GM19238 (cell line): ENCODE results near the gene RBM4.
"Not testable (repeated sequence)": the region's sequence is repeated elsewhere in the genome, so short reads cannot be mapped to it uniquely, and the experiment has no call there.

Source experiments
- DNase-seq: peaks from one replicate; pipeline ENCODE4 v3.0.0; 2011; ENCODE audit warnings: low spot score; ENCODE audit not compliant: insufficient read length

The RBM4 gene, protein sequence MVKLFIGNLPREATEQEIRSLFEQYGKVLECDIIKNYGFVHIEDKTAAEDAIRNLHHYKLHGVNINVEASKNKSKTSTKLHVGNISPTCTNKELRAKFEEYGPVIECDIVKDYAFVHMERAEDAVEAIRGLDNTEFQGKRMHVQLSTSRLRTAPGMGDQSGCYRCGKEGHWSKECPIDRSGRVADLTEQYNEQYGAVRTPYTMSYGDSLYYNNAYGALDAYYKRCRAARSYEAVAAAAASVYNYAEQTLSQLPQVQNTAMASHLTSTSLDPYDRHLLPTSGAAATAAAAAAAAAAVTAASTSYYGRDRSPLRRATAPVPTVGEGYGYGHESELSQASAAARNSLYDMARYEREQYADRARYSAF

DNA sequence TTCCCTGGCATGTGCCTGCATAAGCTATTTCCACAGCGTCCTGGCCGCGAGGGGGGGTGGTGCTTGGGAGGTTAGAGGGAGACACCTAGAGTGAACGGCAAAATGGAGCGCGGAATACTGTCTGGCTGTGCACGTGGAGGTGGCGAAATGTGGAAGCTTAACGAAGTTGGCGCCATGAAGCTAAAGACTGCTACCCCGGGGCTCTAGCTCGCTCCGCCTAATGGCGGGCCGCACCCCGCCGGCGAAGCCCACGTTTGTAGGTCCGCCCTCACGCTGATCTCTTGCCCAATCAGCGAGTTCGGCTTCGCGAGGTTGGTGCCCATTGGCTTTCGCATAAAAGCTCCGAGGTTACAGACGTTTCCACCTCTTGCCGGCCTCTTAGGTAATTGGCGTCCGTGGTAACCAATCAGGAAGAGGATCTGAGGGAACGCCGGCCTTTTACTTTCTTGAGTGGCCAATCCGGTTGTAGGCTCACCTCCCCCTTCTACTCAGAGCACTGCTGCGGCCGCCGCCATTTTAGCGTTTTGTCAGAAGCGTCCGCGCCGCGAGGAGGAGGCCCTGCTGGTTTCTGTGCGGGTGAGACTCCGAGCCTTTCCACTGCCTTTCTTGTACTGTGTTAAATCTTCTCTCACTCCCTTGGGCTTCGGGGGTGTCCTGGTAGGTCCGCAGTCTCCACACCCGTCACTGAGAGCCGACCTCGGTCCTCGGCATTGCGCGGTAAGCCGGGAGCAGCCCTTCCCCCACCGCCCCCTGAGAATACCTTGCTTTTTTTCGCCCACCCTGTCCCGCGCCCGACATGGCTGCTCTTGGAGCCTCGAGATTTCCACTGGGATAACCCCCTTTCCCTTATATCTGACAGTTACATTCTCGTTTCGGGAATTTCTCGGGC is at the start of gene RBM4:
Gene RBM4, plus strand, starts transcription at position 527 of the 889 bp plus-strand sequence. CDS start 1,009 bp downstream, outside the sequence.
- peak; percentile 96 for DNase-seq

DNA sequence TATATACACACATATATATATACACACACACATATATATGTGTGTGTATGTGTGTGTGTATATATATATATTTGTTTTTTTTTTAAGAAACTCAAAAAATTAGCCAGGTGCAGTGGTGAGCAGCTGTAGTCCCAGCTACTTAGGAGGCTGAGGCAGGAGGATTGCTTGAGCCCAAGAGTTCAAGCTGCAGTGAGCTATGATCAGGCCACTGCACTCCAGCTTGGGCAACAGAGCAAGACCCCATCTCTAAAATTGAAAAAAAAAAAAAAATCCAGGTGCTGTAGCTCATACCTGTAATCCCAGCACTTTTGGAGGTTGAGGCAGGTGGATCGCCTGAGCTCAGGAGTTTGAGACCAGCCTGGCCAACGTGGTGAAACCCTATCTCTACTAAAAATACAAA is 49.2 kb upstream of the RBM4 start:
- not testable (repeated sequence) for DNase-seq

DNA sequence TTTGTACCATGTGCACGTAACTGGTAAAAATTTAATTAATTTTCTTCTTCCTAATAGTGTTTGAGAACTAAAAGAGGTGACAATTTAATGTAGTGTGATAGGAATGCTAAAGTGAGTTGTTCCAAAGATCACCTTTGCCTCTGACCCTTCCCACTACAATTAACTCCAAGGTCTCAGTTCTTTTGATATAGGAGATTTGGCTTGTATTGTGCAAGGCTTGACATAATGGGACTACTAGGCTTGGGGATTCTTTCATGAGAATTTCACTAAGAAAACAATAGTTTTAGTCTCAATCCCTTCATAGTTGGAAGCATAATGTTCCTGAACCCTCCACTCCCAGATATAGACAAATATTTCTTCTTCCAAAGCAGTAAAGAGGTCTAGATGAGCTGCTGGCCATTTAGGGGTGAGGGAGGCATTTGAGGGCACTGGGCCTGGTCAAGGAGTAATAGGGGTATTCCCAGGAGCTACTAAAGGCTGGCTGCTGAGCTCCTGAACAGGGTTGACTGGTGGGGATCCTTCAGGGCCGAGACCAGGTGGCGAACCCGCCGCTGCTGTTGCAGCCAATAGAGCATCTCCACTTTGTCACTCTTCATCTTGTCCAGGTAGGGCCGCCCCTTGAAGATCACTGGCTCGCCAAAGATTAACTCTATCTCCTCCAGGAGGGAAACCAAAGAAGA is 48.4 kb upstream of the RBM4 start:
- no peak for DNase-seq

DNA sequence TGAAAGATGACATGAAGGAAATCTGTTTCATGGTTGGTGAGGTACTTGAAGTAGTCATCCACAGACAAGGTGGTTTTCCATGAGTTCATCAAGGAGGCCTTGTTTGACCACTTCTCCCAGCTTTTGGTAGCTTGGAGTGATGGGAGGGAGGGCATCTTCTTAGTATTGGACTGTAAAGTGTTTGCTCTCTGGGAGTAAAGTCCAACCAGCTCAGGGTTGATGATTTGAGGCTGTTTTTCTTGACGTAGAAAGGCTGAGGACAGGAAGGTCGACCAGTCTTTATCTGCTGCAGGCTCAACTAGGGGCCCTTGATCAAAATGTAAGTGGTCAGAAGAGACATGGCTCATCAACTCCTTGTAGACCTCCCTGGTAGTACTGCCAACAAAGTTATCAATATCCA is 47.3 kb upstream of the RBM4 start:
- no peak for DNase-seq

DNA sequence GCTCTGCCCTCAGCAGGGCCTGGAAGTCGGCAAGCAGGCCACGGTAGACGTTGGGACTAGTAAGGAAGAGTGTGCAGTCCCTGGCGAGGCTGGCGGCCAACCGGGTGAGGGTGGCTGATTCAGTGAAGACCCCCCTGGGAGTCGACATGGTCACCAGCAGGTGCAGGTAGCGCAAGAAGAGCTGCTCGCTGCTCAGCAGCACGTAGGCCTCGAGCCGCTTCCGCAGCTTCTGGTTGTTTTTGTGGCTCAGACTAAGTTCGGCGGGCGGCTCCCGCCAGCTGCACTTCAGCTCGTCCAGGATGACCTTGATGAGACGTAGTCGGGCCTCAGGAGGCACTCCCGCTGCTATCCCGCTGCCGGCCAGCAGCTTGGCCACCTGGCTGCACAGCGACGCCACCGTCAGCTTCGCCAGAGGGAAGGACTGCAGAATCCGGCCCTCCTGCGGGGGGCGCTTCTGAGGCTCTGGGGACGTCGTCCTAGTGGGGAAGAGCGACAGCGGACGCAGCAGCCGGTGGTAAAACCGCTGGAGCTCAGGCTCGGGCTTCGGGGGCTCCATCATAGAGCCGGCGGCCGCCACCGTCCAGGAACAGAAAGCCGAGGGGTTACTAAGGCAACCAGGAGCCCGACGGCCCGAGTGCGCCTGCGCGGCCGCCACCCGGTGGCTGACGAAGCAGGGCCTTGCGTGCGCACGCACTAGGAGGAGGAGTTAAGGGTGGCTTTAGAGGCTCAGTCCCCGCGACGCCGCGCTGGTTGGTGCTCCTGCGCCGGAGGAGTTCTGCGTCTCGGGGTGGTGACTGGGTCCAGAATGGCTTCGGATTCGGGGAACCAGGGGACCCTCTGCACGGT is 45.8 kb upstream of the RBM4 start, which contains the start of the genes CCDC87 and CCS:
Gene CCDC87, minus strand, starts transcription at position 607 of the 846 bp plus-strand sequence. Its CDS starts 48 bp downstream, at position 559.
Gene CCS, plus strand, starts transcription at position 729 of the 846 bp plus-strand sequence. Its CDS starts 77 bp downstream, at position 806.
- DNase-seq: peak; percentile 100

DNA sequence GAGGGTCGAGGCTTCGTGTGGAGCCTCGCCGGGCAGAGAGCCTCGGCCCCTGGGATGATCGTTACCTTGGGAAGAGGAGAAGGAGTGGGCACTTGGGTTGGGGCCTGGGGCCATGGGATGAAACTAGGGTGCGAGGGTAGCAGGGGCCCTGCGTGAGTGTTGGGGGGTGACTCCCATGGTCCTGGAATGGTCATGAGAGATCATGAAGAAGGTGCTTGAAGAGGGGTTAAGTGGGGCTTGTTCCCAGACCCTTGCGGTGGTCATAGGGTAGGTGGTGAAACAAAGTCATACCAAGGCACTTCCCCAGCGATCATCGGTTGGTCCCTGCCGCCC is 45.2 kb upstream of the RBM4 start:
- no peak for DNase-seq

DNA sequence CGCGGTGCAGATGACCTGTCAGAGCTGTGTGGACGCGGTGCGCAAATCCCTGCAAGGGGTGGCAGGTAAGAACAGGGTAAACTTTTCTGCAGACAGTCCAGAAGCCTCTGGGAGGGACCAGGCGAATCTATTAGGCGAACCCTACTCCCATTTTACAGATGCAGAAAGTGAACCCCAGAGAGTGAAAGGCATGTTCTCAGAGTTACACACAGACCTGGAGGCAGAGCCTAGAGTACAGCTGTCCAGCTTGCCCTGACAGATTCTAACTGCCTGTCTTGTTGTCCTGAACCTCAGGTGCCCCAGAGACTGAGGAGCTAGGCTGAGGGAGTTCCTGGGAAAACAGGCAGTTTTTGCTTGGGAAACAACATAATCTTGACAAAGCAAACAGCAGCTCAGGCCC is 44.9 kb upstream of the RBM4 start:
- DNase-seq: no peak

DNA sequence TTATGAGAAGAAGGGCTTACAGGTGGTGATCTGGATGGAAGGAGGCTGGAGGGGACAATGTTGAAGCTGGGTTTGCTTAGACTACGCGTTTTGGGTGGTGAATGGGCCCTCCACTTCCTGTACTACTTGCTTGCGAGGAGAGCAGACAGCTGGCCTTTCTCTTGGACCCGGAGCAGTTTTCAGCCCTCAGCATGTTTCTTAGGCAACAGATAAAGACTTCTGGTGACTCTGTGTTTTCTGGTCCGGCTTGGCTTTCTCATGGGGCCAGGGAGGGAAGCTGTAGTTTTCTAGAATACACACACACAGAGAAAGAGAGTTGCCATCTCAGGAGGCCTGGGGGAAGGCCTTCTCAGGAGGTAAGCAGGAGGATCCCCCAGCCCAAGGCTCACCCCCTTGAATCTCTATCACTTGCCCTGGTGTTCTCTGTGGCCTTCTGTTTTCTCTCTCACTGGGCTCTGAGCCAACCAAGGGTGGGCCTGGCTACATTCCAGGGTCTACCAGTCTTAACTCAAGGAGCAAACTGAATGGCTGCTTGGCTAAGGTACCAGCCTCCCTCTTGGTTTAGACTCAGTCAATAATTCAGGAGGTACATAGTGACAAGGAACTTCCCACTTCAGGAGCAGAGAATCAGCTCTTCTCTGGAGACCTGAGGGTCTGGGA is 43.1 kb upstream of the RBM4 start:
- no peak for DNase-seq

DNA sequence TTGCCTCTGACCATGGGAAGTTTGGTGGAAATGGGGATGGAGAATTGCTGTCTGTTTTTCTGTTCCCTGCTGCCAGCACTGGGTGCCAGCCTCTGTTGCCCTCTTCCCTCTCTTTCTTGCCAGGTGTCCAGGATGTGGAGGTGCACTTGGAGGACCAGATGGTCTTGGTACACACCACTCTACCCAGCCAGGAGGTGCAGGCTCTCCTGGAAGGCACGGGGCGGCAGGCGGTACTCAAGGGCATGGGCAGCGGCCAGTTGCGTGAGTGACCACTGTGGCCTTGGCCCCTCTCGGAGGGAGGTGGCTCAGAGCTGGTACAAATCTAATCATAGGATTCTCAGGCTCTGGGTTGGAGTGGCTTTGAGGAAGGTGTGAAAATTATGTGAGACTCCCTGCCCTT is 39.5 kb upstream of the RBM4 start:
- DNase-seq: no peak

DNA sequence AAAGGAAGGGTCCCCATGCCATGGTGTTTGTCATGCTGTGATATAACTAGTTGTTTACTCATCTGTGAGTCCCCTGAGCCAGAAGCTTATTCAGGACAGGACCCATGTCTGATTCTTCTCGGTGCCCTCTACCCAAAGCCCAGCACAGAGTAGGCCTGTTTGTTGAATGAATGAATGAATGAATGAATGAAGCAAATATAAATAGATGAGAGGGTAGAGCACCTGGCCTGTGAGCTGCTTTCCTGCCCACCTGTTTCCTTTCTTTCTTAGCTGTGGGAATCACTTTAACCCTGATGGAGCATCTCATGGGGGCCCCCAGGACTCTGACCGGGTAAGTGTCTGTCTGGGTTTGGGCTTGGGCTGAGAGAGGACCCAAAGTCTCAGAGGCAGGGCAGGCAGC is 38.3 kb upstream of the RBM4 start:
- no peak for DNase-seq

DNA sequence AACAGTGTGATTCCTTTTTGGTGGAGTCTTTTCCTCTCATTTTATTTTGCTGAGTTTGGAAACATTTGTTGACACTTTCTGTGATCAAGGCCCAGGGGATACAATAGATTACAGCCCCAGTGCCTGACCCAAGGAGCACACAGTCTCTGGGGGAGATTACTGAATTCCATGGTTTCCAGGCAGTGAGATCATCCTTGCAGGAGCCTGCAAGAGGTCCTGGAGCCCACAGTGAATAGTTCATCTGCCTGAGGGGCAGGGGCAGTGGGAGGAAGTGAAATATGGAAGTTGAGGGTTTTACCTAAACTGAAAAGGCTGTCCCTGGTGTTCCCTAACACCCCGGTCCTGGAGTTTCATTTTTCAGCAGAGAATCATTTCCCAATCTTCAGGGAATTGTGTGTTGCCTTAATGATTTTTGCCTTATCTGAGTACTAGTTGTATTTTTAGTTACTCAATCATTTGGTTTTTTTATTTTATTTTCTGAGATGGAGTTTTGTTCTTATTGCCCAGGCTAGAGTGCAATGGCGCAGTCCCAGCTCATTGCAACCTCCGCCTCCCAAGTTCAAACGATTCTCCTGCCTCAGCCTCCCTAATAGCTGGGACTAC is 37.8 kb upstream of the RBM4 start:
- DNase-seq: no peak

DNA sequence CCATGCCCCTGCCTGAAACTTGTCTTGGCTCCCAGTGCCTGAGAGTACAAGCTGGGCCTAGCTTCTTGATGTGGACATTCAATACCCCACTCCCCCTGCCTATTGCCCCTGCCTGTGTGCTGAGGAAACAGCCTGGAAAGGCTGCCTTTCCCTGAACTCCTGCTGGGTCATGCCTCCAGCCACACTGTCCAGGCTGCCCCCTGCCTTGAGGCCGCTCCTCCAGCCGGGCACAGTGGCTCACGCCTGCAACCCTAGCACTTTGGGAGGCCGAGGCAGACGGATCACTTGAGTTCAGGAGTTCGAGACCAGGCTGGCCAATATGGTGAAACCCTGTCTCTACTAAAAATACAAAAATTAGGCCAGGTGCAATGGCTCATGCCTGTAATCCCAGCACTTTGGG is 35.4 kb upstream of the RBM4 start:
- DNase-seq: no peak

DNA sequence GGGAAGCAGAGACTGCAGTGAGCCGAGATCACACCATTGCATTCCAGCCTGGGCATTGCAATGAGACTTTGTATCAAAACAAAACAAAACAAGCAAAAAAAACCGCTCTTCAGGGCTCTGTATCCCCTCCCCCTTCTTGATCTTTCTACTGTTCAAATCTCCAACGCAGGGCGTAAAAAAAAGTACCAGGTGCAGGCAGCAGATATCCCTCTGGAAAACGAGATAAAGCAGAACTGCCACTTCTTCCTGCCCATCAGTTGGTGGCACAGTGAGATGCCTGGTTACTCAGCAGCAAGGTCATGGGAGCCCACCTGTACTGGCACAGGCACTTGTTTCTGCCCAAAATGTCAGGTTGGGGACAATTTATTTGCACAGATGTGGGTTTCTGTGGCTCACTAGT is 34.3 kb upstream of the RBM4 start:
- no peak for DNase-seq

DNA sequence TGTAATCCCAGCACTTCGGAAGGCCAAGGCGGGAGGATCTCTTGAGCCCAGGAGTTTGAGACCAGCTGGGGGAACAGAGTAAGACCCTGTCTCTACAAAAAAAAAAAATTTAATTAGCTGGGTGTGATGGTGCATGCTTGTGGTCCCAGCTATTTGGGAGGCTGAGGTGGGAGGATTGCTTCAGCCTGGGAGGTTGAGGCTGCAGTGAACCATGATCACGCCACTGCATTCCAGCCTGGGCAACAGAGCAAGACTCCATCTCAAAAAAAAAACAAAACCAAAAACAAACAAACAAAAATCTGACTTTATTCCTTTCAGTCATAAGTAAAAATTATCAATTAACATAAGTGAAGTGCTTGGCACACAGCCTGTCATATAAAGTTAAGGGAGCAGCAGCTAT is 31.9 kb upstream of the RBM4 start:
- DNase-seq: not testable (repeated sequence)

DNA sequence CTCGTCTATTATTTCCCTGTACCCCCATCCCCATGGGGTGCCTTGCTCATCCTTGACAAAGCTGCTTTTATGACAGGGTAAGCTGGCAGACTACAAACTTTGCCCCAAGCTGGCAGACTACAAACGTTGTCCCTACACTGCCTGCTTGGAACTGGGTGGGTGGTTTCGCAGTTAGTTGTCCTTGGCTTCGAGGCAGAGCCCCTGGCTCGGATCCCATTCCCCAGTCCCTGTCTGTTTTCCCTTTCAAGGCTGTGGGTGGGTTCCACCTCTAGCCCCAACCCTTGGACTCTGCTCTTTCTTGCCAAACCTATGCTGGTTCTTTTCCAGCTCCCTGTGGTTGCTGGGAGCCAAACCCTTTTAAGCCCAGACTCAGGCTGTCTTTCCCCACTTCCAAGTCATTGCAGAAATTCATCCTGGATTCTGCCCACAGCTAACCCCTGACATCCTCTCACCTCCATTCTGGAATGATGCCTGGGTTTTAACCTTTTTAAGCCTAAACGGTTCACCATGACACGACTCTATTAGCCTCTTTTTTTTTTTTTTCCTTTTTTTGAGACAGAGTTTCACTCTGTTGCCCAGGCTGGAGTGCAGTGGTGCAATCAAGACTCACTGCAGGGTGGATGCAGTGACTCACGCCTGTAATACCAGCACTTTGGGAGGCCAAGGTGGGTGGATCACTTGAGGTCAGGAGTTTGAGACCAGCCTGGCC is 31.2 kb upstream of the RBM4 start:
- DNase-seq: no peak

DNA sequence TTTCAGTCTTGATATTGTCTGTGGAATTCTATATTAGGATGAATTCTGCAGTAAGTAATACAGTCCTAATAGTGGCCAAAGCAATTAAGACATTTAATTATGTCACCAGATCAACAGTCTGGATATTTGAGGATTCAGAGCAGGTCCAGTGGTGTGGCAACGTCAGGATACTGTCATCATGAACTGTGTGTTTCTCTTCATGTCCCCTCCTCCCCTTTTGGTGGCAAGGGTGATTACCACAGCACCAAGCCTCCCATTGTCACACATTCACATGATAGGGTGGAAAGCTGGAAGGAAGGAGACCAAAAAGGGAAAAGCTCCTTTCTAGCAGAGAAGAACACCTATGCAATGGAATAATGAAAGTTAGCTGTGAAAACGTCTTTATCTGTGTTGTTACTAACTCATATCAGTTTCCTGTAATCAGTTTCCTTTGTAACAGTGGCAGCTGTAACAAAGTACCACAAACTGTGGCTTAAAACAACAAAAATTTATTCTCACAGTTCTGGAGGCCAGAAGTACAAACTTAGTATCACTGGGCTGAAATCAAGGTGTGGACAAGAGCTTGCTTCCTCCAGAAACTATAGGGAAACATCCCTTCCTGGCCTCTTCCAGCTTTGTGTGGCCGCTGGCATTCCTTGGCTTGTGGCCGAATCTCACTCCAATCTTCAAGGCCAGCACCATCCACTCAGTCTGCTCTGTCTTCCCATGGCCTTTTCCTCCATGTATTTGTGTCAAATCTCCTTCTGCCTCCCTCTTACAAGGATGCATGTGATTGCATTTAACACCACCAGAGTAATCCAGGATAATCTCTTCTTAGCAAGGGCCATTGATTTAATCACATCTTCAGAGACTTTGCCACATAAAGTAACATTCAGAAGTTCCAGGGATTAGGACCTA is 28.5 kb upstream of the RBM4 start:
- no peak for DNase-seq

DNA sequence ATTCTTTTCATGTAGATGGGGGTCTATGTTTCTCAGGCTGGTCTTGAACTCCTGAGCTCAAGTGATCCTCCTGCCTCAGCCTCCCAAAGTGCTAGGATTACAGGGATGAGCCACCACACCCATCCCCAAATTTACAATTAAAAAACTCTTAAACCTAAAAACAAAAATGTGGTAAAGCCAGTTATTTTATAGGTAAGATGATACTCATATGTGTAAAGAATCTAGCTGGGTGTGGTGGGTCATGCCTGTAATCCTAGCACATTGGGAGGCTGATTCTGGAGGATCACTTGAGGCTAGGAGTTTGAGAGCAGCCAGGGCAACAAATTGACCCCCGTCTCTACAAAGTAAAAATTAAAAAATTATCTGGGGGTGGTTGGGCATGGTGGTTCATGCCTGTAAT is 26.0 kb upstream of the RBM4 start:
- no peak for DNase-seq

DNA sequence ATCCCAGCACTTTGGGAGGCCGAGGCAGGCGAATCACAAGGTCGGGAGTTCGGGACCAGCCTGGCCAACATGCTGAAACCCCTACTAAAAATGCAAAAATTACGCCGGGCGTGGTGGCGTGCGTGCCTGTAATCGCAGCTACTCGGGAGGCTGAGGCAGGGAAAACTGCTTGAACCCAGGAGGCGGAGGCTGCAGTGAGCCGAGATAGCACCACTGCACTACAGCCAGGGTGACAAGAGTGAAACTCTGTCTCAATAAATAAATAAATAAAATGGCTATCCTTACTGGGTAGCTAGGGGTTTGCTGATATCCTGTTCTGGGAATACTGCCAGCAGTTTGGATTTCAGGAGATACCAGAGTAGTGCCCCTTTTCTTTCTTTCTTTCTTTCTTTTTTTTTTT is 24.4 kb upstream of the RBM4 start:
- no peak for DNase-seq
